Fibroblast of the conjunctiva (primary cell): ENCODE results near the gene MYL3.

Source experiments
- DNase-seq: peaks from one replicate; pipeline ENCODE4 v3.0.0-alpha.2; 2010; ENCODE audit warnings: low read depth

The MYL3 gene

GRCh38 chr3:46865031-46865507, 1.8 kb upstream of the MYL3 start:
- DNase-seq = peak; percentile 66

GRCh38 chr3:46864061-46864881, 1.0 kb upstream of the MYL3 start:
- no peak for DNase-seq

- DNase-seq = no peak
These were observed 747 bp downstream of the MYL3 start for GRCh38 chr3:46862369-46863025.

GRCh38 chr3:46861605-46862368, 1.5 kb downstream of the MYL3 start:
- DNase-seq = no peak

- DNase-seq = no peak
These were observed 2.2 kb downstream of the MYL3 start for GRCh38 chr3:46860810-46861604.

- no peak for DNase-seq
These were observed 3.0 kb downstream of the MYL3 start for GRCh38 chr3:46860017-46860809.

- no peak for DNase-seq
These were observed 4.1 kb downstream of the MYL3 start for GRCh38 chr3:46859001-46859710.

GRCh38 chr3:46858456-46858855, 4.8 kb downstream of the MYL3 start:
- DNase-seq = no peak

GRCh38 chr3:46857485-46858341, 5.5 kb downstream of the MYL3 start:
- DNase-seq = no peak

- no peak for DNase-seq
These were observed 6.4 kb downstream of the MYL3 start for GRCh38 chr3:46856576-46857471.

GRCh38 chr3:46854555-46854991, 8.7 kb downstream of the MYL3 start:
- DNase-seq = no peak

- DNase-seq = no peak
These were observed 9.5 kb downstream of the MYL3 start for GRCh38 chr3:46853441-46854415.

GRCh38 chr3:46852839-46853355, 10.3 kb downstream of the MYL3 start:
- no peak for DNase-seq

- no peak for DNase-seq
These were observed 10.9 kb downstream of the MYL3 start for GRCh38 chr3:46852334-46852720.

- DNase-seq = no peak
These were observed 11.6 kb downstream of the MYL3 start for GRCh38 chr3:46851364-46852333.

- no peak for DNase-seq
These were observed 12.8 kb downstream of the MYL3 start for GRCh38 chr3:46850468-46850779.
